Epithelial cell of esophagus (primary cell): ENCODE results near the gene TACC2.
A peak's percentile ranks its signal among the peaks of the same experiment; 100 is the strongest.

Source experiments
- DNase-seq: peaks from one replicate; pipeline ENCODE4 v3.0.0; 2010; ENCODE audit warnings: low read depth
- H3K4me3 ChIP-seq: 2 replicates; pipeline ENCODE4 v1.5.1; 2011; ENCODE audit warnings: mild to moderate bottlenecking, low read length, control low read depth
- CTCF ChIP-seq: IDR thresholded peaks from 2 replicates; pipeline ENCODE4 v1.5.1; 2011; ENCODE audit warnings: low read depth, mild to moderate bottlenecking, low read length, control low read depth, inconsistent platforms; ENCODE audit not compliant: insufficient read depth; ENCODE audit errors: missing control alignments

Gene TACC2

GRCh38 chr10:122267849-122268737 lies 279.1 kb downstream of the TACC2 start:
- DNase-seq = peak; percentile 54
- H3K4me3 ChIP-seq = no peak overlapping the region
- TF ChIP-seq CTCF = peak; percentile 97

GRCh38 chr10:122269059-122269687 lies 280.2 kb downstream of the TACC2 start:
- no peak for DNase-seq
- TF ChIP-seq CTCF = no peak
- H3K4me3 ChIP-seq = no peak overlapping the region

- no peak within 1 kb of the TSS for H3K4me3 ChIP-seq
- no peak for DNase-seq
- no peak for TF ChIP-seq CTCF
Measured at GRCh38 chr10:122271076-122271475, 282.1 kb downstream of the TACC2 start, which contains the start of gene BTBD16. Gene BTBD16, plus strand, starts transcription at chr10:122271296. Its CDS starts 3,786 bp downstream, at chr10:122275082.

- TF ChIP-seq CTCF = no peak
- H3K4me3 ChIP-seq = no peak overlapping the region
- DNase-seq = no peak
Measured at GRCh38 chr10:122273966-122274545, 285.1 kb downstream of the TACC2 start.

GRCh38 chr10:122276611-122277208 lies 287.7 kb downstream of the TACC2 start:
- TF ChIP-seq CTCF = no peak
- peak; percentile 57 for DNase-seq
- H3K4me3 ChIP-seq = no peak overlapping the region

GRCh38 chr10:122277526-122278136 lies 288.7 kb downstream of the TACC2 start:
- no peak overlapping the region for H3K4me3 ChIP-seq
- no peak for DNase-seq
- no peak for TF ChIP-seq CTCF
